ENCODE measurements around the gene PCMT1. TPM values are rescaled to one million over a fixed set of nuclear protein-coding genes. Genes with fewer than 3 reads are reported as not detected.
A peak's percentile ranks its signal among the peaks of the same experiment; 100 is the strongest.

Gene PCMT1
- total and polyA plus RNA-seq, 2 of the 13 experiments (the other 11 are each of a cell fraction or from before 2014, with no cell fraction given), result 112 to 169 TPM

- no peak for TF ChIP-seq ZNF253 (CRISPR knock-in tag; IDR thresholded peaks at IDR 0.05; ENCODE audit: borderline replicate concordance)
- TF ChIP-seq ZNF652 (CRISPR knock-in tag; IDR thresholded peaks at IDR 0.05; ENCODE audit: borderline replicate concordance, low read depth), result no peak
- no peak for TF ChIP-seq SP4 (CRISPR knock-in tag; IDR thresholded peaks at IDR 0.05)
- peak; percentile 80 for TF ChIP-seq SAP130 (CRISPR knock-in tag; IDR thresholded peaks at IDR 0.05; ENCODE audit: low read depth)
- no peak for TF ChIP-seq GTF3A (CRISPR knock-in tag; conservative IDR thresholded peaks at IDR 0.05)
- TF ChIP-seq POLR2AphosphoS5 (IDR thresholded peaks at IDR 0.05; ENCODE audit: low read depth, low read length), result peak; percentile 81
- TF ChIP-seq GLMP (CRISPR knock-in tag; IDR thresholded peaks at IDR 0.05; ENCODE audit: borderline replicate concordance), result no peak
- TF ChIP-seq NRL (CRISPR knock-in tag; IDR thresholded peaks at IDR 0.05; ENCODE audit: borderline replicate concordance), result peak; percentile 91
- no peak for TF ChIP-seq MYNN (CRISPR knock-in tag; IDR thresholded peaks at IDR 0.05; ENCODE audit: low read depth)
- no peak for TF ChIP-seq PHF21A (CRISPR knock-in tag; IDR thresholded peaks at IDR 0.05)
- TF ChIP-seq TSC22D2 (CRISPR knock-in tag; IDR thresholded peaks at IDR 0.05; ENCODE audit: borderline replicate concordance), result no peak
- no peak; the same call in 1 of the 2 replicates for TF ChIP-seq ZNF589 (CRISPR knock-in tag; conservative IDR thresholded peaks at IDR 0.05)
- TF ChIP-seq ZNF326 (CRISPR knock-in tag; IDR thresholded peaks at IDR 0.05; ENCODE audit: borderline replicate concordance), result no peak
- peak; percentile 91 for TF ChIP-seq ZNF143 (CRISPR knock-in tag; IDR thresholded peaks at IDR 0.05)
- no peak for TF ChIP-seq ZC3H4 (CRISPR knock-in tag; IDR thresholded peaks at IDR 0.05; ENCODE audit: borderline replicate concordance)
- no peak; the same call in 1 of the 2 replicates for TF ChIP-seq CERS6 (CRISPR knock-in tag; IDR thresholded peaks at IDR 0.05)
- TF ChIP-seq CBX2 (IDR thresholded peaks at IDR 0.05; ENCODE audit: low read depth, low read length), result no peak
- TF ChIP-seq CBX2 (CRISPR knock-in tag; IDR thresholded peaks at IDR 0.05; ENCODE audit: low read depth), result no peak
- TF ChIP-seq FOXA3 (CRISPR knock-in tag; IDR thresholded peaks at IDR 0.05), result peak; percentile 16
- TF ChIP-seq POGZ (CRISPR knock-in tag; IDR thresholded peaks at IDR 0.05), result peak; percentile 29
- TF ChIP-seq SNAPC5 (CRISPR knock-in tag; IDR thresholded peaks at IDR 0.05; ENCODE audit: borderline replicate concordance), result no peak; the same call in 1 of the 2 replicates
- TF ChIP-seq ZNF484 (CRISPR knock-in tag; IDR thresholded peaks at IDR 0.05; ENCODE audit: borderline replicate concordance, low read depth), result 0 out of 2 replicates have a peak, but pooled peaks have one; percentile 40
- peak; percentile 85 for TF ChIP-seq ZFX (CRISPR knock-in tag; IDR thresholded peaks at IDR 0.05; ENCODE audit: low read depth)
- peak; percentile 78; the same call in 1 of the 2 replicates for TF ChIP-seq MYC (CRISPR knock-in tag; IDR thresholded peaks at IDR 0.05; ENCODE audit: borderline replicate concordance)
- TF ChIP-seq ZNF672 (CRISPR knock-in tag; IDR thresholded peaks at IDR 0.05), result no peak
- peak; percentile 58; the same call in 1 of the 2 replicates for TF ChIP-seq ZNF780A (CRISPR knock-in tag; IDR thresholded peaks at IDR 0.05)
- peak; percentile 74; the same call in 1 of the 2 replicates for TF ChIP-seq MXD1 (CRISPR knock-in tag; IDR thresholded peaks at IDR 0.05)
Measured at GRCh38 chr6:149749594-149750135, at the start of gene PCMT1 (continued).
